ENCODE measurements around the gene SDHA. TPM values are rescaled to one million over a fixed set of nuclear protein-coding genes. Genes with fewer than 3 reads are reported as not detected.

Gene SDHA
- total RNA-seq, 1 donor from 2014 or later, result 75.0 TPM

GRCh38 chr5:172421-172820, 45.7 kb upstream of the SDHA start:
- no peak for DNase-seq (ENCODE audit: low read depth)
- H3K4me3 ChIP-seq (ENCODE audit: low read depth, low read length), result no peak overlapping the region
- H3K27me3 ChIP-seq (ENCODE audit: control insufficient read depth, insufficient read depth, low read length), result peaks cover 5% of the 10 kb centered on the region
- H3K36me3 ChIP-seq (ENCODE audit: control insufficient read depth, insufficient read depth, low read length), result no peaks in the 10 kb centered on the region
- no peak for TF ChIP-seq CTCF (IDR thresholded peaks at IDR 0.05; ENCODE audit: insufficient read depth, low read length, poor library complexity, severe bottlenecking)

DNA sequence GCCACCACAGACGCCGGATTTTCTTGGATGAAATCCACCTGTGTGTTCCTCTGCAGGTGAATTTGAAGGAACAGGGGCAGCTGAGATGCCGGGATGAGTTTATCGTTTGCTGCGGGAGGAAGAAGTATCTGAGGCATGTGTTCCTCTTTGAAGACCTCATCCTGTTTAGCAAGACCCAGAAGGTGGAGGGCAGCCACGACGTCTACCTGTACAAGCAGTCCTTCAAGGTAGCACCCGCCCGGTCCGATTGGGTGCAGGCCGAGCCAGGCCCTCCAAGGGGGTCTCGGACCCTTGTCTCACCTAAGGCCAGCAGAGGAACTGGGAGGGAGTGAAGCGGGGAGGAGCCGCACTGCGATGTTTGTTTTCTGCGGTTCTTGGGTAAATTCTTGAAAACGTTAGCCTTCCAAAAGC, 45.3 kb upstream of the SDHA start:
- DNase-seq (ENCODE audit: low read depth), result no peak
- Histone ChIP-seq H3K27me3 (ENCODE audit: control insufficient read depth, insufficient read depth, low read length) (peaks cover 5% of the 10 kb centered on the region), H3K36me3 (ENCODE audit: control insufficient read depth, insufficient read depth, low read length) (no peaks in the 10 kb centered on the region), H3K4me3 (ENCODE audit: low read depth, low read length) (no peak overlapping the region)
- TF ChIP-seq CTCF (IDR thresholded peaks at IDR 0.05; ENCODE audit: insufficient read depth, low read length, poor library complexity, severe bottlenecking), result no peak

DNA sequence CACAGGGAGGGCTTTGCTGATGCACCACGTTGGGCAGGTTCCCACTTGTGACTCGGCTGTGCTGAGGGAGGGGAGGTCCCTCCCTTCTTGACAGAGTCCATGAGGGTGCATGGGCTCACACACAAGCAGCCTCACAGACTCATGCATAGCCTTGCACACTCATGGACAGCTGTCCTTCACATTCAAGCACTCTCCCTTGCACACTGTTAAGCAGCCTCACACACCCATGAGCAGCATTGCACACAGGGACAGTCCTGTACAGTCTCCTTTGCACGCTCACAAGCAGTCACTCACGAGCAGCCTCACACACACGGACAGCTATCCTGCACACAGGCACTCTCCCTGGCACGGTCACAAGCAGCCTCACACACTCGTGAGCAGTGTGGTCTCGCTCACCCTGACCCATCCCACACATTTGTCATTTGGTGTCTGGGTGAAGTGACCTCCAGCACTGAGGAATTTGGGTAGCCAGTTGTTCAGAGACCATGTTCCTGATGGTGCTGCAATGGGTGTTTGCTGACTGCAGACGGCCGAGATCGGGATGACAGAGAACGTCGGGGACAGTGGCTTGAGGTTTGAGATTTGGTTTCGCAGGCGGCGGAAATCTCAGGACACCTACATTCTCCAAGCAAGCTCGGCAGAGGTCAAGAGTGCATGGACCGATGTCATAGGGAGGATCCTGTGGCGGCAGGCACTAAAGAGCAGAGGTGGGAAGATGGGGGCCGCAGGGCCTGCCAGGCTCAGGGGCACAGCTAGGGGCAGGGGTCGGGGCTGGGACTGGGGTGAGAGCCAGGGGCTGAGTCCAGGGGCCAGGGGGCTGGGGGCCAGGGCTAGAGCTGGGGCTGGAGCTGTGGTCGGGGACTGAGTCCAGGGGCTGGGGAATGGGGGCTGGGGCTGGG, 44.5 kb upstream of the SDHA start:
- no peaks in the 10 kb centered on the region for H3K36me3 ChIP-seq (ENCODE audit: control insufficient read depth, insufficient read depth, low read length)
- DNase-seq (ENCODE audit: low read depth), result no peak
- TF ChIP-seq CTCF (IDR thresholded peaks at IDR 0.05; ENCODE audit: insufficient read depth, low read length, poor library complexity, severe bottlenecking), result no peak
- H3K4me3 ChIP-seq (ENCODE audit: low read depth, low read length), result no peak overlapping the region
- H3K27me3 ChIP-seq (ENCODE audit: control insufficient read depth, insufficient read depth, low read length), result peaks cover 5% of the 10 kb centered on the region

GRCh38 chr5:174291-174600, 43.9 kb upstream of the SDHA start:
- no peak for TF ChIP-seq CTCF (IDR thresholded peaks at IDR 0.05; ENCODE audit: insufficient read depth, low read length, poor library complexity, severe bottlenecking)

GRCh38 chr5:174876-175465, 43.1 kb upstream of the SDHA start:
- no peak for TF ChIP-seq CTCF (IDR thresholded peaks at IDR 0.05; ENCODE audit: insufficient read depth, low read length, poor library complexity, severe bottlenecking)
- H3K27me3 ChIP-seq (ENCODE audit: control insufficient read depth, insufficient read depth, low read length), result peaks cover 7% of the 10 kb centered on the region
- no peak overlapping the region for H3K4me3 ChIP-seq (ENCODE audit: low read depth, low read length)
- no peaks in the 10 kb centered on the region for H3K36me3 ChIP-seq (ENCODE audit: control insufficient read depth, insufficient read depth, low read length)
- DNase-seq (ENCODE audit: low read depth), result no peak

More at GRCh38 chr5:174291-174600, 43.9 kb upstream of the SDHA start:
- Histone ChIP-seq H3K4me3 (ENCODE audit: low read depth, low read length) (no peak overlapping the region), H3K27me3 (ENCODE audit: control insufficient read depth, insufficient read depth, low read length) (peaks cover 5% of the 10 kb centered on the region), H3K36me3 (ENCODE audit: control insufficient read depth, insufficient read depth, low read length) (no peaks in the 10 kb centered on the region)
- no peak for DNase-seq (ENCODE audit: low read depth)
